ENCODE measurements around the gene PCBP2.

PCBP2 gene

DNA sequence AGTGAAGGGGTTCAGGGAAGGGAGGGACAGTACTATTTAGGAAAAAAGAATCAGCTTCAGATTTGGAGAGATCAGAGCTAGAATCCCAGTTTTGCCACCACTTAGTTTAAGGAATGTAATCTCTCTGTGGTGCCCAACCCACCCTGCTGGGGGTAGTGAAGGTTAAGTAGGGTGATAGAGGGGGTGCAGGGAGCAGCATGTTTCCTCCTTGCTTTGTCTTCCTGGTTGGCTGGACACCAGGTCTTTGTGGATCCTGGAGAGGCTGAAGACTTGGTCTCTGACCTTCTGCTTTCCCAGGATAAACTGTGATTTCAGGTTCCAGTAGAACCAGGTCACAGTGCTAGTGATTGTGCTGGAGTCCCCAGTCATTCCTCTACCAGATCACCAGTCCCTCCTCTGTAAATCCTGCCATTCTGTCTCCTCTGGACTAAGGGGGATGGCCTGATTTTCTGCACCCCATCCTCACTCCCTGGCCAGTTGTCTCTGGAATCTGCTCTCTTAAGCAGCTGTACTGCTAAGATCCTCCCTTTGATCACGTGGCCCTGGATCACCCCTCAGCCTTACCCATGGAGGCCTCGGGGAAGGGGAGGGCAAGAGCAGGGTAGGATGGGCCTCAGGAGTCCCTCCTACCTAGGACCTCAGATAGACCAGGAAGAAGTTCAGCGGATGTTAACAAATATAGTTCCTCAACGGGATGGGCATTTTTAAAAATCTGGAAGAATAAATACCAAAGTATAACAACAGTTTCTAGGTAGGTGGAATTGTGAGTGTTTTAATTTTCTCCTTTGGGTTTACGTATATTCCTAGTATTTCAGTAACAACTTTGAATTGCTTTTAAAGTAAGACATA is 44.2 kb downstream of the PCBP2 start:
- no peak for DNase-seq

DNA sequence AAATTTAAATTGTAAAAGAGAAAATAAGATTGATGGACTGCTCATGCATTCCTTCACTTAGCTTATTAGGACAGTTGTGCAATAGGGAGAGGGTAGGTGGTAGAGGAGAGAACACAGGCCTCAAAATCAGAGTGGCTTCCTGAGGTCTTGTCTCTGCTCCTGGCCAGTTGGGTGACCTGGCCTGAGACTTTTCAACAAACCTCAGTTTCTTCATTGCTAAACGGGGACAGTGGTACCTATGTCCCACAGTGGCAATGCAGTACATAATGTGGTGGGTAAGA is 44.8 kb downstream of the PCBP2 start:
- DNase-seq = no peak

DNA sequence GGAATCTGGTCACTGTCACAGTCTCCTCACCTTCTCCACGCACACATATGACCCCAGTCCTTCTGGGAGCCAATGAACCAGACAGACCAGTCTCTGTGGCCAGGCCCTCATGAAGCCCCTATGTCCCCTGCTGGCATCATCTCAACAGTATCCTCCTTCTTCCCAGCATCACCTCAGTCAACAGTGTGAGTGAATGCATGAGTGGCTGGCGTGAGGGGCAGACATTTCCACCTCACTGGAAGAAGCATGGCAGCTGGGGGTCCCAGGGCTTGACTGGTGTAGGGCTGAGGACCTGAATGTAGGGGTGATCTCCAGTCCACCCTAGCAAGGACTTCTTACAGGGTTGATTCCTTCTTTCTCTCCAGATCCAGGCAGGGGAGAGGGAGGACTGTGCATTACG is 45.6 kb downstream of the PCBP2 start:
- no peak for DNase-seq

DNA sequence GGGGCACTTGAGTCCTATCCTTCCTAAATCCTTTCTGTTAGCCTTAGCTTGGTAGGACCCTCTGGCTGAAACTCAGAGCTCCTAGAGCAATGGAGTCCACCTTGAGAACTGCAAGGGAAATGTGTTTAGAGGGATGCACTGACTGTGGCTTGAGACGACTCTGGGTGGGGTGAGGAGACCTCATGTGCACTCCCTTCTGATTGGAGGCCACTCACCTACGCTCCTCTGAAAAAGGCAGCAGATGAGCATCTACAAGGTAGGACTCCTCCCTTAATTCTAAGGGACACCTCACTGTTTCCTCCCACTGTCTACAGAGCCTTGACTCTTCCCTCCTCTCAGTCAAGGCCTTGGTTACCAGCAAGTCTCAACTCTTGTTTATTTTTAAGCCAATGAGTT is 46.3 kb downstream of the PCBP2 start:
- no peak for DNase-seq

DNA sequence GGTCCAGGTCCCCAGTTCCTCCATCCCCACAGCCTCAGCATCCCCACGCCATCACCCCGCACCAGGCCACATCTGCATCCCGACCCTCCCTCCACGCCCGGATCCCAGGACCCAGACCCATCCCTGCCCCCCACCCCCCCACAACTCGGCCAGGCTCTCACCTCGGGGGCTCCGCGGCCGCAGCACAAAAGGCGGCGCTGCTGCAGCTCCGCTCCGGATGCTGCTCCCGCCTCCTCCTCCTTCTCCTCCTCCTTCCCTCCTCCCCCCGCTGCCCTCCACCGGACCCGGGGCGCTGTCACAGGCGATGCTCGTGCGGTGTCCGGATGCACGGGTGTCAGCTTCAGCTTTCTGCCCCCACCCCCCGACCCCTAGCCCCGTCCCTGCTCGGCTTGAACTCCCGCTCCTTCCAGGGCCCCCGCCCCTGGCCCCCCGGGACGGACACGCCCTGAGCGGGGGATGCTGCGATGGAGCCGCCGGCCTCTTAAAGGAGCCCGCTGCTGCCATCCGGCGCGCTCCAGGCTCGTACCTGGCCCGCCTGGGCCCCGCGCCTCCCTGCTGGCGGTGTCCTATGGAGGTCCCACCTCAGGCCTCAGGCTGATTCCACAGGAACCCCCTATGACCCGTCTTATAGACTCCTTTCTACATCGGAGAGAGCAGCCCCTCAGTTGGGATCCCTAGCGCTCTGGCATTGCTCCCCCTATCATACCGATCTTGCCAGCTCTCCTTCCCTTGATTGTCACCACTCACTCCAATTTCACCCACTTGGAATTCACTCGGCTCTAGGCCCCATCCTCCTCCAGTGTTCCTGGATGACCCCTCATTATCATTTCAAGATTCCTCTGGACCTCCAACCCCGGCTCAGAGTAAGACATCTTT is 47.6 kb downstream of the PCBP2 start, which contains the start of gene MAP3K12:
Gene MAP3K12, minus strand, starts transcription at position 193 of the 876 bp plus-strand sequence. CDS start 12,067 bp downstream, outside the sequence.
- DNase-seq = peak in 1 of 2 donors; percentile 47

DNA sequence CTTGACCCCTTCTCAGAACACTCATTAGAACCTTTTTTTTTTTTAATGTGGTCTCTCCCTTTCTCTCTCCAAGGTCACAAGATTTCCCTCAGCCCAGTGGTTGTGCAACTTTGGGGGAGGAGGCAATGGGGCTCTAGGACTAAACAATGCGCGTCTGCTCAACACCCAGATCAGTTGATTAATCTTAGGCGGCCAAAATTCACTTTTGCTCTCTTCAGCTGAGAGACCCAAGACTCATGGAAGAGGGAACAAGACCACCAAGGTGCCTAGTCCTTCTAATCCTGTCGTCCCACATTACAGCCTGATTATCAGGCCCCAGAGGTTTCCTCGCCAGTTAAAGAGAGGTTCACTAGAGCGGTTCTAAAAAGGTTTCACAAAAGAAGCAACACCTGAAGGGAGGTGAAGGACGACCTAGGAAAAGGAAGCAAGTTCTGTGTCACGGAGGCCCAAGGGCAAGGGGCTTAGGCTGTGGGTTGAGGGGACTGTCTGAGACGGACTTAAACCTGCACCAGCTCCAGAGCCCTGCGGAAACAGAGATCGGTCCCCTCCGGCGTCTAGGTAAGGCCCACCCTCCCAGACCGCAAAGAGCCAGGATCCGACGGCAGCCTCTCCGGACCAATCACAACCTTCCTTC is 48.4 kb downstream of the PCBP2 start:
- no peak for DNase-seq

DNA sequence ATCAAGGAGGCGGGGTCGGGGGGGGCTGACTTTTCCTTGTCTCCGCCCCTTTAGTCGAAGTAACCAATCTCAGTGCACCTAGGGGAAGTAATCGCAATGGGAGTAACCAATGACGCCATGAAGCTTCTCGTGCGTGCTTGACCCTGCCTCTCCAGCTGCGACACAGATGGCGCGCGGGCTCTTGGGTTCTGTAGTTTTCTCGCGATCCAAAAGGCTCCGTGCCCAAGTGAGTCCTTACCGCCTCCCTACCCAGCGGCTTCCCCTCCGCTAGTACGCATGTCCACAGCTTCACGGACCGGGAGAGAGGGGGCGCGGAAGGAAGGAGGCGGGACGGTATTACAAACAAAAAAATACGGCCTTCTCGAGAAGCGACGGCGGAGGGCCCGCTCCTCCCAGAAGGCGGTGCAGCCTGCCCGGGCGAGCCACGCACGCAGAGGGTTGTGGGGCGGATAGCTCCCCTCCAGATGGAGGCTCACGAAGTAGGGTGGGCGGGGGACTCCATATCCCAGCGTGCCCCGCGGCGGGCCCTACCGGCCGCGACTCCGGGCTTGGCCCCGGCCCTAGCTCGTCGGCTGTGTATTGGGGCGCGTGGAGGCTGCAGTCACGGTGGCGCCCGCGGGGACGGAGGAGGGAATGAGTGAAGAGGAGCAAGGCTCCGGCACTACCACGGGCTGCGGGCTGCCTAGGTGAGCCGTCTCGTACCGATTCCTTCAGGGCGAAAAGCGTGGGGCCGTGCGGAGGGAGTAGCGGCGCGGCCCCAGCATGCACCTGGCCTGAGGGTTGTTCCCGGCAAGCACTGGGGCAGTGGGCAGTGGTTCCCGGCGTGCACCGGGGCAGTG is 49.1 kb downstream of the PCBP2 start, which contains the start of gene TARBP2:
Gene TARBP2, plus strand, starts transcription at position 508 of the 839 bp plus-strand sequence. Its CDS starts 126 bp downstream, at position 634.
- DNase-seq = peak; percentile 87 to 93

DNA sequence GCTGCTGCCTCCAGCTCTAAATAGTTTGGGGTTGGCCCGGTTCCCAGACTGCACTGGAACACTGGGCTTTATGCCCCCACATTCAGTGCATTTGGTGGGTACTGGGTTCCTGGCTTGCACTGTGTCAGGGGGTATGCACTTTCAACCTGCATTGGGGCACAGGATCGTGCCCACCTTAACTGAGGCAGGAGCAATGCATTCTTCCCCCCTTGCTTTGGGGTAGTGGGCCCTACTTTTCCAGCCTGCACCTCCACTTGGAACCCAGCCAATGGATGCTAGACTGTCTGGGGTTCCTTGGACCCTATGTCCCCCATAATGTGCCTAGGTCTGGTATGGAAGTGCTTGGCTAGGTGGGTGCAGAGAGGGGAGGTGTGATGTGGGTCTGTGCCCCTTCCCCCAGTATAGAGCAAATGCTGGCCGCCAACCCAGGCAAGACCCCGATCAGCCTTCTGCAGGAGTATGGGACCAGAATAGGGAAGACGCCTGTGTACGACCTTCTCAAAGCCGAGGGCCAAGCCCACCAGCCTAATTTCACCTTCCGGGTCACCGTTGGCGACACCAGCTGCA is 49.8 kb downstream of the PCBP2 start:
- DNase-seq = no peak

DNA sequence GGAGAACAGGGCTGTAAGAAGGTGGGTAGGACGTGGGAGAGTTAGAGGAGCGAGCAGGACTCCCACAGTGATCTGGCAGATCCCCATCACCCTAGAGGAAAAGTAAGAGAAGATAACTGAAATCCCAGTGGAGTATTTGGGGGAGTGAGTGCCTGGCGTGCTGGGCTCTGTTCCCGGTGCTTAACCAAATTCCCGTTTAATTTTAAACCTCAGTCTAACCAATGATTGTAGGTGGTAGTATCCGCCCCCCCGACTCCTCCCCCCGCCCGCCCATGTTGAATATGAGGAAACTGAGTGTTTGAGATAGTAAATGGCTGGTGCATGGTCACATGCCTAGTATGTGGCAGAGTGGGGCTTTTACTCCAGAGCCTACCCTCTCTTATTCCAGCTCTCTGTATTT is 50.4 kb downstream of the PCBP2 start:
- DNase-seq = no peak

DNA sequence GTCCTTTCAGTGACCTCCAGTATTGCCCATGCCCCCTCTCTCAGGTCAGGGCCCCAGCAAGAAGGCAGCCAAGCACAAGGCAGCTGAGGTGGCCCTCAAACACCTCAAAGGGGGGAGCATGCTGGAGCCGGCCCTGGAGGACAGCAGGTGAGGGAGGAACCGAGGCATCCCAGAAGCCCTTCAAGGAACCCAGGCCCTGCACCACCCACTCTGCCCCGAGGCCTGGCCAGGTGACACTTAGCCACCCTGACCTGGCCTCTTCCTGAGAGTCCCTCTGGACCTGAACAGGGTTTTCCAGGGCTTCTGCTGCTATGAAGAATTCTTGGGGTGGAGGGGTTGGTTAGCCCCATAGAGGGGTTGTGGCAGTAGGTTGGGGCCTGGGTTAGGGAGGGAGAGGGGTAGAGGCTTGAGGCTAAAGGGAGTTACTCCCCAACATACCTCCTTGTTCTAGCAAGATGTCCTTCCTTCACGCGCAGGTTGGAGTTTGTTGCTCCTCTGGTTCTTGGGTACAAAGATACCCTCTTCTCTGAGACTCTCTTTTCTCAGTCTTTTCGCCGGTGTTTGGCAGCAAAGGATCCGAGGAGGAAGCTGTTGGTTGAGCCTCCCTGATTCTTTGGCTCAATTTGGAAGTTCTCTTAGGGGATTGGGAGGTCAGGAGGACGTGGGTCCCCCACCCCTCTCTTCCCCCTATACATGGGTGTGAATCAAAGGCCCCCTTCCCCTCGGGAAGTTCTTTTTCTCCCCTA is 51.3 kb downstream of the PCBP2 start:
- DNase-seq = no peak

DNA sequence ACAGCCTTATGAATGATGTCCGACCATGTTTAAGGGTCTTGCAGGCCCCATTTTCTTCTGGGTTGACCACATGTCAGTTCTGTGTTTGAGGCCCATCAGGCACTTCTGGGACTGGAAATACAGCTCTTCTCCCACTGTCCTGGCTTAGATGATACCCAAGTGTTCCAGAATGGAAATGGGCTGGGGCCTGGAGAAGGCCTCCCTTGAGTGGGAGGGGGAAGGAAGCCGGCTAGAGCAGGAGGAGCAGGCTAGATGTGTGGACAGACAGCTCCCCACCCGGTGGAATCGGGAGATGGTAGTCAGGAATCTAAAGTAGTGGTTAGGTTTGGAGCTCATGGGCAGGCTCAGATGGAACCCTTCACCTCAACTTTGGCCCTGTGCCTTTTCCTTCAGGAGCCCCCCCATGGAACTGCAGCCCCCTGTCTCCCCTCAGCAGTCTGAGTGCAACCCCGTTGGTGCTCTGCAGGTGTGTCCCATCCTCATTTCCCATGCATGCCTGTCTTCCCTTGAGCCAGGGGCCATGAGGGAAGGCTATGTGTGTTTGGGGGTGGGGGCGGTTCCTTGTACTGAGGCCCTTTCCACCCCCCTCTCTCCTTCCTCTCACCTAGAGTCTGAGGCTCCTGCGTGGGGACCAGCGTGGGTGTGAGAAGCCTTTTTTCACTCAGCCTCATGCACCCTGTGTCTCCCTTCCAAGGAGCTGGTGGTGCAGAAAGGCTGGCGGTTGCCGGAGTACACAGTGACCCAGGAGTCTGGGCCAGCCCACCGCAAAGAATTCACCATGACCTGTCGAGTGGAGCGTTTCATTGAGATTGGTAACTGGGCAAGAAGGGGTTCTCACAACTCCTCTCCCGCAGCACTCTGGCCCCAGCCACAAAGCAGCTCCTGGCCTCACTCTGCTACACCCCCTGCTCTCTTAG is 52.4 kb downstream of the PCBP2 start:
- DNase-seq = no peak

DNA sequence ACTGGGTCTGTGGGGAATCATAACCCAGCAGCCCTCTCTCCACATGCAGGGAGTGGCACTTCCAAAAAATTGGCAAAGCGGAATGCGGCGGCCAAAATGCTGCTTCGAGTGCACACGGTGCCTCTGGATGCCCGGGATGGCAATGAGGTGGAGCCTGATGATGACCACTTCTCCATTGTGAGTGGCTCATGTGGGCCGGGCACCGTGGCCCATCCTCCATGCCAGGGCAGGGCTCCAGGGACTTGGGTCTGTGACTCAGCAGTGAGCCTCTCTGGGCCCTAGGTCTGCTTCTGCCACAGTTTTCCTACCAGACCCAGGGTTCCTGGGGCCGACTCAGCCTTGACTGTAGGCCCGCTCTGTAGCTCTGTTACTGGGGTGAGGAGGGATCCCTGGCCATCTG is 53.2 kb downstream of the PCBP2 start:
- DNase-seq = no peak

DNA sequence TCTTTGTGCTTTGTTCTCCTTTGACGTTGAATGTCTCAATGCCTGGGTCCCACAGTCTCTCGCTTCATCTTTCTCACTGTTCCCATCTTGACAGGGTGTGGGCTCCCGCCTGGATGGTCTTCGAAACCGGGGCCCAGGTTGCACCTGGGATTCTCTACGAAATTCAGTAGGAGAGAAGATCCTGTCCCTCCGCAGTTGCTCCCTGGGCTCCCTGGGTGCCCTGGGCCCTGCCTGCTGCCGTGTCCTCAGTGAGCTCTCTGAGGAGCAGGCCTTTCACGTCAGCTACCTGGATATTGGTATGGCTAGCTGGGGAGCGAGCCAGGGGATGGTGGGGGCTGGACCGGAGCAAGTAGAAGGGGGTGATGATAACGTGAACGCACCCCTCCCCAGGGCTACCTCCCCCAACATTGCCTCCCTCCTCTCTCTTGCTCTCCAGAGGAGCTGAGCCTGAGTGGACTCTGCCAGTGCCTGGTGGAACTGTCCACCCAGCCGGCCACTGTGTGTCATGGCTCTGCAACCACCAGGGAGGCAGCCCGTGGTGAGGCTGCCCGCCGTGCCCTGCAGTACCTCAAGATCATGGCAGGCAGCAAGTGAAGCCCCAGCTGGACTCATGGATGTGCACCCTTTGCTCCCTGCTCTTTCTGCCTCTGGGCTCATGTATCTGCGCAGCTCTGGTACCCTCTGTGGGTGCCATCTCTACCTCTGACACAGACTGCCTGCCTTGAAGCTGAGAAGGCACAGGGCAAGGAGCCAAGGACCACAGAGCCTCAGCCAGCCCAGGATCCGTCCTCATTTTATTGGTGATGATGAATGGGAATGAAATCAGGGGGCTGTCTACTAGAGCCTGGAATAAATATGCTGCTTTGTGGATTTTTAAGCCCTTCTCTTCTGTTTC is 53.9 kb downstream of the PCBP2 start:
- DNase-seq = no peak

DNA sequence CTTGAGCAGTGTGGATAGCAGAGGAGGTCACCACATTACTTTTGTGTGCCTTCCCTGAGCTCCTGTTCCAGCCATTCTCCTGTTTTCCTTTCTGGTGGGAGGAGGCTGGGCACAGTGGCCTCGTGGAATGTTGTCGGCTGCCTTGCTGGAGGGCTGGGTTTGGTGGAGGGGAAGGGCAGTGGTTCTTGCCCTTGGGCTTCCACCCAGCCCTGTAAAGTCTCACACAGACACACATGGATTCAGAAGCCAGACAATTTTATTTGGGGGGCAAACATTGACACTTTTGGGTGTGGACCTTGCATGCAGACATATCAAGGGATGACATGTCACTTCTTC is 54.5 kb downstream of the PCBP2 start:
- DNase-seq = no peak

DNA sequence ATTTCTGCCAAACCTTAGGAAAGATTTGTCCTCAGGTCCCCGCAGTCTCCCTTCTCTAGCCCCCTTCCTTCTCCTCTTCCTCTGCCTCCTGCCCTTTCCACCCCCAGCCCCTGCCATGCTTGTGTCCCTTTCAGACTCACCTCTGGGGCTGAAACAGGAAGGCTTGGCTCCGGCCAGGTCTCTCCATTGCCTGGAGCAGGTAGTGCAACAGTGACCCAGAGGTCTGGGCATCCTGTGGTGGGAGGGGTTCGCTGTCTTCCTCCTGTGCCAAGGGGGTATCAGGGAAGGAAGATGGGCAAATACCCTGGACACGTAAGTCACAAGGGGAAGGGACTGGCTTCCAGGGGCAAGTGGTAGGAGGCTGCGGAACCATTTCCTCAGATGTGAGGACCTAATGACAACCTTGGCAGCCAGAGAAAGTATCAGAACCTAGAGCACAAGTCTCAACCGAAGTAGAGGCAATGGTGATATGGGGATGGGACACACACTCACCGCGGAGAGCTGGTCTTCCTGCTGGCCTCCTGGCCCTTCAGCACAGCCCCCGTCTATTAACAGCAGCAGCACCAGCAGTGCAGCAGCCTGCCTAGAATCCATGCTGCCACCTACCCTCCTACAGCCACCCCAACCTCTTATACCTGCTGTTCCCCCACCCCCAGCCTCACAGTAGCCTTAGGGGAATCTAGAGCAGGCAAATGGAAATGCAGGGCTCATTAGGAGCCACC is 55.1 kb downstream of the PCBP2 start, which contains the start of gene NPFF:
Gene NPFF, minus strand, starts transcription at position 604 of the 722 bp plus-strand sequence. Its CDS starts 10 bp downstream, at position 594.
- DNase-seq = no peak

DNA sequence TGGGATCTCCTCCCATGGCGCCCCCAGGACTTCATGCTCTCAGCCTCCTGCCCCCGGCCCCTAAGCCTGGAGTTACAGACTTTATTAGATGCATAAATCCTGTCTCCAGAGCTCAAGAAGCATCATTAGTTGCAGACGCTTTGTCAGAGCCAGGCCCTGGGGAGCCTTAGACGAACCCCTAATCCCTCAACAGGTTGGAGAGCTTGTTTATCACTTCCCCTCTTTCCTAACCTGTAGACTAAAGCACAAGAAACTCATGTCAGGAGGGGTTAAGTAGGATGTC is 55.6 kb downstream of the PCBP2 start:
- DNase-seq = no peak

DNA sequence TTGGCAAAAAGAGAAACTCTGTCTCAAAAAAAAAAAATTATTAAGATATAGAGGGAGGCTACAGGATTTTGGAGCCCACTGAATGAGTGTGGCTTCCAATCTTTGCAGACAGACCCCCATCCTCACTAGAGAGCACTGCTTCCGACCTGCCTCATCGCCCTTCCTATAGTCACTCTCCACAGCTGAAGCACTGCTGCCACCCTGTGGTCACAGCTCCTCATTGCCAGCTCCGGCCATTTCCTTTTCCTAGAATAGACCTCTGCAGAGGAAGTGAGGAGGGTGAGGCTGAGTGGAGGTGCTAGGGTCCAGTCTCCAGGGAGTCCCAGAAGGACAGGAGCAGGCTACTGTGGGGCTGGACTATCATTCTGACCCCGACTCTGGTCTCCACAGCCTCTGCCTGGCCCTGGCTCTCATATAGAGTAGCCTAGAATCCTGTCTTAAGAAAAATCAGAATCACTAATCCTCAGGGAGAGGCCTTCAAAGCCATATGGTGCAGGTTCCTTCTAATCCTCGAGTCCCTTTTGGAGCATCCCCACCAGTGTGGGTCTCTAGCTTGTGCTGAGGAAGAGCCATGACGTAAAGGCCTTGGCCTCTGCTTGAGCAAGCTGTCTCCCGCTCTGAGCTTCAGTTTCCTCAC is 56.8 kb downstream of the PCBP2 start:
- DNase-seq = peak; percentile 86 to 87

DNA sequence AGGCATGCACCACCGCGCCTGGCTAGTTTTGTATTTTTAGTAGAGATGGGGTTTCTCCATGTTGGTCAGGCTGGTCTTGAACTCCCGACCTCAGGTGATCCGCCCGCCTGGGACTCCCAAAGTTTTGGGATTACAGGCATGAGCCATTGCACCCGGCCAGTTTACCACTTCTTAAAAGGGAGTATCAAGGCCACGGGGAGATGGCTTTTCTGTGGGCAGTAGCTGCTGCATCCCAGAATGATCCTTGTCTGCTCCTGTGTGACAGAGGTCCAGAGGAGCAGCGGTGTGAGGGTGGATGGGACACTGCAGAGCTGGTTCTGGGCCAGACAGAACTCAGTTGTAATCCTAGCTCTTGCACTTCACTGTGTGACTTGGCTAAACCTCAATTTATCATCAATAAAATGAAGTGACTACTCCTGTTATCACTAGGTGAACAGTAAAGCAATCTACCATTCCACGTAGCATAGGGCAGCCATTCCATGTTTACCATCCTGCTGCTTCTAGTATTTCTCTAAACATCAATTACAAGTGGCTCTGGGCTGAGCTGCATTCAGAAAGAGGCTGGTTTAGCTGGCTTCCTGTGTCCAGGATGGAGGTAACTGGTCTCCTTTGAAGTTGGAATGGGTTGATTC is 58.4 kb downstream of the PCBP2 start:
- no peak for DNase-seq

All from stimulated activated CD4-positive, alpha-beta T cell treated with anti-CD3 and anti-CD28 coated beads, Interleukin-2, amount 100 ng/mL, for 48 hours (primary cell).